Occipital lobe (tissue), 2 donors: ENCODE data around the gene MIPEP. TPM values are rescaled to one million over a fixed set of nuclear protein-coding genes. Genes with fewer than 3 reads are reported as not detected.

Experiments
- DNase-seq: peaks from one replicate; lab custom pipeline; 2025; lab: John Stamatoyannopoulos, UW
- total RNA-seq: library from RNA; depleted of rRNA; stranded (reverse); fragments of >200 nt; gene quantifications from one replicate; pipeline ENCODE4 v1.2.3, GENCODE V29; 2014

The MIPEP gene
- total RNA-seq, 1 donor from 2014 or later = 14.0 TPM

DNA sequence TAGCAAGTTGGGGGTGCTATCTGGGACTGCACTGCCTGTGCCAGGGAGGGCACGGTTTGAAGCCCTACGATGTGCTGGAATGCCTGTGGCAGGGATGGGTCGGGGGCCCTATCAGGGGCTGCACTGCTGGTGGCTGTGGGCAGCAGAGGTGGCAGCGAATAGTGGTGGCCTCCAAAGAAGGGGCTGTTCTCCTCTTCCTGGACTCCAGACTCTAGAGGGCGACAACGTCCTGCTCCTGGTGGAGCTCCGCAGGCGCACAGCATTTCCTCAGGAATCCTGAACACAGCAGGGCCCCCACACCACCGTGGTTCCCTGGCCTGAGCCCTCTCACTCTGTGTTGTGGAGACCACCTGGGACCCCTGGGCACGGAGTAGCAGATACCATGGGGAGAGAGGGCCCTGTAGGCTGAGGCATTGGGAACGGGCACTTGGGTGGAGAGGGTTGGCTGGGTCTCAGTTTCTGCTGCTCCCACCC is 173.4 kb downstream of the MIPEP start:
- DNase-seq = no peak

DNA sequence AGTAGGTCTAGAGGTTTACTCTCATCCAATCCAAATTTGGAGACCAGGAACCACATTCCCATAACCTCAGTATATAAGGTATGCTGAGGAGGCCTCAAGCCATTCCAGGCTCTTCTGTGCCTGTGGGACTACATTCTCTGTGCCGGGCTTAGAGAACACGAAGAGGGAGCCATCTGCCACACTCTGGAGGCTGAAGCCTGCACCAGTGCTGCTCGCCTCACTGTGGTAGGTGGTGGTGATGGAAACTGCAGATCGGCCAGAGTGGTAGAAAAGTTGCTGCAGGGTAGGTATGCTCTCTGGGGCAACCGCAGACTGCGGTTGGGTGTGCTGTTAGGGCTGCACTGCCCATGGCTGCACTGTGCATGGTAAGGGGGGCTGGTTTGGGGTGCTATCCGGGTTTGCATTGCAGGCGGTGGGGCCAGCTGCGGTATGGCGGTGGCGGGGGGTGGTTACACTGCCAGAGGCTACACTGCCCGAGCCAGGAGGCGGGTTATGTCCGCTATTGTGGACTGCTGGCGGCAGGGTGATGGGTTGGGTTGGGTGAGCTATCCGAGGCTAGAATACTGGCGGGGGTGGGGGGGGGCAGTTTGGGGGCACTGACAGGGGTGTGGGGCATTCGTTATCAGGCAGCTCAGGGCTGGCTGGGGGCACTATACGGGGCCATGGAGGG is 174.0 kb downstream of the MIPEP start:
- no peak for DNase-seq

GRCh38 chr13:23714672-23715071 is 174.5 kb downstream of the MIPEP start:
- DNase-seq = no peak

DNA sequence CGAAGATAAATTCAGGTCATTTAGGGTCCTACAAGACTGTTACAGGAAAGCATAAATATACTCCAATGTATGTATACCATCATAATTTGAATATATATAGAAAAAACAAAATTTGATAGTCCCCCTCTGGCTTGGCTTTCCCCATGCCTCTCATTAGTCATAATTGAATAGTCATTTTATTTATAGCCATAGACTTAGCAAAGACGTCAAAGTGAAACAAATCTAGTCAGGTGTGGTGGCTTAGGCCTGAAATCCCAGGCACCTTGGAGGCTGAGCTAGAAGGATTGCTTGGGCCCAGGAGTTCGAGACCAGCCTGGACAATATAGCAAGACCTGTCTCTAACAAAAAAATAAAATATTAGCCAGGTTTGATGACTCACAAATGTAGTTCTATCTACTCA is 177.8 kb downstream of the MIPEP start:
- no peak for DNase-seq

GRCh38 chr13:23710366-23710765 is 178.8 kb downstream of the MIPEP start:
- DNase-seq = no peak

DNA sequence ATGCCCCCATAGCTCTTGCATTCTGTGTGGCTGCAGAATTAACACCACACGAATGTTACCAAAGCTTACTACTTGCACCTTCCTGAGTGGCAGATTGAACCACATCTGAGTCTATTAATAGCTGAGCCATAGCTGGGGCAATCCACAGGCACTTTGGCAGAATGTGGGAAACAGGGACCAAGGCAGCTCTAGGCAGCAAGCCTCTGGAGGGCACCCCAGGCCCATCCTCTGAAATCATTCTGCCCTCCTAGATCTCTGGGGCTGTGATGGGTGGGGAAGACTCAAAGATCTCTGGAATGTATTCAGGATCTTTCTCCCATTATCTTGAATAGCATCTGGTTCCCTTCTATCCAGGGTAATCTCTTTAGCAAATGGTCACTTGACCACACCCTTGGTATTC is 179.7 kb downstream of the MIPEP start:
- DNase-seq = no peak

DNA sequence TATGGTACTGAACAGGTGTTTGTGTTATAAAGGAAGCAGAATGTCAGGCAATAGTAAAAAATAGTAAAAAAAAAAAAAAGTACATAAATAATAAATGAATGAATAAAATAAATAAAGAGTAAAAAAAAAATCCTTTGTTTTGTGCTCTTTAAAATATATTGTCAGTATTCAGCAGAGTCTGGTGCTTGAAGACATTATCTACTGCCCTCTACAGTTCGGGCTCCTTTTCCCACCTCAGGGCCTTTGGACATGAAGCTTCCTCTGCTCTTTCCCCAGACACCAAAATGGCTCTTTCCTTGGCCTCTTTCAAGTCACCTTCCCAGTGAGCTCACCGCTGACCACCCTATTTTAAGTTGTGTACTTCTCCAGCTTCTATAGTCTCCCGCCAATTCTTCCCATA is 181.5 kb downstream of the MIPEP start:
- no peak for DNase-seq

- no peak for DNase-seq
Observed at GRCh38 chr13:23705583-23705982, 183.6 kb downstream of the MIPEP start.

GRCh38 chr13:23703246-23703860 is 185.8 kb downstream of the MIPEP start:
- no peak for DNase-seq

- no peak for DNase-seq
Observed at GRCh38 chr13:23701636-23702035, 187.6 kb downstream of the MIPEP start.

GRCh38 chr13:23701186-23701585 is 188.0 kb downstream of the MIPEP start:
- no peak for DNase-seq

DNA sequence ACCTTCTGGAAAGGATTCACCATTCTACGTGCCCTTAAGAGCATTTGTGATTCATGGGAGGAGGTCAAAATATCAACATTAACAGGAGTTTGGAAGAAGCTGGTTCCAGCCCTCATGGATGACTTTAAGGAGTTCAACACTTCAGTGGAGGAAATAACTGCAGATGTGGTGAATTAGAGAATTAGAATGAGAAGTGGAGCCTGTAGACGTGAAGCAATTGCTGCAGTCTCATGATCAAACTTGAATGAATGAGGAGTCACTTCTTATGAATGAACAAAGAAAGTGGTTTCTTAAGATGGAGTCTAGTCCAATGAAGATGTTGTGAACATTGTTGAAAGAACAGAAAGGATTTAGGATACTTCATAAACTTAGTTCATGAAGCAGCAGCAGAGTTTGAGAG is 189.9 kb downstream of the MIPEP start:
- no peak for DNase-seq

GRCh38 chr13:23697772-23698313 is 191.4 kb downstream of the MIPEP start:
- DNase-seq = no peak

DNA sequence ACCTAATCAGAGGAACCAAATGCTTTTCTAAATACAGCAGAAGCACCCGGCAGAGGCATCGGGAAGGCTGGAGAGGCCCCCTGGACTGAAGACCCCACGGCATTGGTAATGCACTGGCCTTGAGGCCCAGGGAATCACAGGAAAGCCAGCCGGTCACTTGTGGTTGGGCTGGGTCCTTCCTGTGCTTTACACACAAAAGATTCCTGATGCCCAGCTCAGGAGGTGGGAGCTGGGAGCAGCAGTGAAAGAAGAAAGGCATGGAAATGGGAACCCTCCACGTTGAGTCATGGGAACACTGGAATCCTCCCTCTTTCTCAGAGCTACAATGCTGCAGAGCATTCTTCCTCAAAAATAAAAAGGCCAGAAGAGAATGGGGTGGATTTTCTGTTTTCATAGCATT is 192.6 kb downstream of the MIPEP start:
- DNase-seq = no peak

GRCh38 chr13:23695711-23696464 is 193.3 kb downstream of the MIPEP start:
- no peak for DNase-seq

GRCh38 chr13:23695196-23695595 is 194.0 kb downstream of the MIPEP start:
- DNase-seq = no peak

DNA sequence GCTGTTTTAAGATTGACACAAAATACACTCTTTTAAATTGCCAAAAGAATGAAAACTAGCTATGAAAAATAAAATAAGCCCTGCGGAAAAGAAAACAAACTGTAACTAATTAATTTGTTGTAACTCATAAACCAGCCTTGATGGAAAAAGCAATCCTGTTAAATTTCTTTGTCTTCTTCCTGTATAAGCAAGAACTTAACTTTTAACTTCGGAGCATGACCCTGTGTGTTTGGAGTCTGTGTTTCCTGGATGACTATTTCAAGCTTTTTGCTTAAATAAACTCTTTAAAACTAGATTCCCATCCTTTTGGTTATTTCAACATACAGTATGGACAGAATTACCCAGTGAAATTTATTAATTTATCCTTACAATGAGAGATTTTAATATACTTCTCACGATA is 196.4 kb downstream of the MIPEP start:
- no peak for DNase-seq

DNA sequence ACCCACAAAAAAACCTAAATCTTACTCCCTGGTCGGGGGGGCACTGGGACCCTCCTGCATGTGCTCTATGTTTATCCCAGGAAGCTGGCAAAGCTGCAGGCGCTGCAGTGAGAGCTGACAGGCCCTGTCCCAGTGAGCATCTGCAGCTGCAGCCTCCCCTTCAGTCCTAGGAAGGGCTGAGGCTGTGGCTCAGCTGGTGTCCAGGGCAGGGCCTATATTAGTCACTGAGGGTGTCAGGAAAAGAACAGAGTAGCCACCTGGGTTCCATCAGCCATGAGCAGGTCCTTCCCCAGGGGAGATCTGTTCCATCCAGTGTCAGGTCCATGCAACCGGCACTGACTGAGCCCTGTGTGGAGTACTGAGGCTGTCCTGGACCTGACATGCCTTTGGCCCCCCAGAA is 198.5 kb downstream of the MIPEP start:
- no peak for DNase-seq

DNA sequence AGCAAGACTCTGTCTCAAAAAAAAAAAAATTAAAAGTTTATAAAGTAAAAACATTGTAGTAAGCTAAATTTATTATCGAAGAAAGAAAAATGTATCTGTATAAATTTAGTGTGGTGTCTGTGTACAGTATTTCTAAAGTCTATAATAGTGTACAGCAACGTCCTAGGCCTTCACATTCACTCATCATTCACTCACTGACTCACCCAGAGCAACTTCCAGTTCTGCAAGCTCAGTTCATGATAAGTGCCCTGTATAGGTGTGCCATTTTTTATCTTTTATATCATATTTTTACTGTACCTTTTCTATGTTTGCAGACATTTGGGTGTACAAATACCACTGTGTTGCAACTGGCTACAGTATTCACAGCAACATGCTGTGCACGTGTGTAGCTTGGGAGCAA is 200.9 kb downstream of the MIPEP start:
- no peak for DNase-seq

GRCh38 chr13:23687614-23688013 is 201.6 kb downstream of the MIPEP start:
- no peak for DNase-seq

DNA sequence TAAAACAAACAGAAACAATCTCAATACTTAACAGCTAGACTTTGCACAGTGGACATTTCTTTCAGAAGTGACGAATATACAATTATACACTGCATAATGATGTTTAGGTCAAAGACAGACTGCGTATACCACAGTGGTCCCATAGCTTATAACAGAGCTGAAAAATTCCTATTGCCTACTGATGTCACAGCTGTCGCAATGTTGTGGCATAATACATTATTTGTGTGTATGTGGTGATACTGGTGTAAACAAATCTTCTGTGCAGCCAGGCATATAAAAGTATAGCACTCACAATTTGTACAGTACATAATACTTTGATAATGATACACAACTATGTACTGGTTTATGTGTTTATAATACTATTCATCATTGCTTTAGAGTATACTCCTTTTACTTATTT is 202.3 kb downstream of the MIPEP start:
- DNase-seq = no peak

DNA sequence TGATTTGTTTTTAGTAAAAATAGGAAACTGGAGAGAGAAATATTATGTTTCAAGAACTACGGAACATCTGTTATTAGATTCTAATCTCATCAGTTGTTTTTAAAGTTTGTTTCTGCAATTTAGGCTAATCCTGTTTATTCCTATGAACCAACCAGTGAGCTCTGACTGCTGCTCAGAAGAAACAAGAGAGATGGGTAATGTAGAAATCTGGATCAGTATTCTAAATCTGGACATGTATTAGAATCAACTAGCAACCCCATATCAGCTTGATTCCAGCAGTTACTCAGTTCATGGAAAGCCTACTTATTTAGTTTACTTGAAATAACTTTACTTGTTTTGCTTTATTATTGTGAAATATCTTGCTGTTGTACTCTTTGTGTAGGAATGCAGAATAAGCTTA is 203.8 kb downstream of the MIPEP start:
- DNase-seq = no peak
